Right lobe of liver (tissue), 6 donors: ENCODE measurements around the gene URB1. TPM values are rescaled to one million over a fixed set of nuclear protein-coding genes. Genes with fewer than 3 reads are reported as not detected.
A peak's percentile ranks its signal among the peaks of the same experiment; 100 is the strongest.

Source experiments
- ATAC-seq, 4 donors: fragments of 200-7000 bp; cut with Tn5 transposase; one replicate each; pipeline ENCODE4 v1.9.1; 2020; ENCODE audit warnings: mild to moderate bottlenecking in 4 of 4, moderate library complexity in 4 of 4
- DNase-seq, 3 donors: peaks; one replicate each; pipeline ENCODE4 v3.0.0-alpha.2; 2020
- H3K27ac ChIP-seq, 3 donors: fragments of 200-600 bp; one replicate each; pipeline ENCODE4 v1.8.0; 2022
- H3K27me3 ChIP-seq, 2 donors: fragments of 200-600 bp; one replicate each; pipeline ENCODE4 v1.8.0; 2022
- H3K36me3 ChIP-seq, 4 donors: fragments of 200-600 bp; sonication (generic) in 1 of 4; one replicate each; pipeline versions ENCODE4 v1.5.1 to v1.8.0; 2017 to 2022; ENCODE audit warnings: control low read depth in 1 of 4
- H3K4me1 ChIP-seq, 4 donors: fragments of 200-600 bp; sonication (generic) in 1 of 4; one replicate each; pipeline versions ENCODE4 v1.5.1 to v1.8.0; 2017 to 2022; ENCODE audit warnings: control low read depth in 1 of 4
- H3K4me3 ChIP-seq, 3 donors: fragments of 200-600 bp; one replicate each; pipeline ENCODE4 v1.8.0; 2022
- H3K9me3 ChIP-seq, 4 donors: fragments of 200-600 bp; sonication (generic) in 1 of 4; one replicate each; pipeline versions ENCODE4 v1.5.1 to v1.8.0; 2017 to 2022; ENCODE audit warnings: control low read depth in 1 of 4
- POLR2A ChIP-seq: fragments of 450-650 bp; IDR thresholded peaks from one replicate; pipeline ENCODE4 v1.6.1; 2017; ENCODE audit warnings: antibody characterized with exemption, mild to moderate bottlenecking
- WGBS: methylation state at CpG from one replicate; pipeline ENCODE4 v1.1.6; 2018; ENCODE audit warnings: low coverage, low lambda C conversion rate; ENCODE audit not compliant: insufficient coverage; ENCODE audit errors: missing lambda C conversion rate; 5-methylcytosine and 5-hydroxymethylcytosine counted together
- intact Hi-C, 2 donors: fragments of 100-400 bp; cut with DNase I; formaldehyde crosslinking; loops; one replicate each; pipeline versions ENCODE4 v1.11.2 to v1.14.1; 2022
- total RNA-seq, 6 experiments: library from RNA; depleted of rRNA in 2 of 6; stranded (reverse); fragments of >200 nt in 2 of 6; fragmentation: NEBNext Ultra II Directional in 3 of 6; extraction: Animal tissue kit (Norgen Biotek cat#: 25700) in 3 of 6; gene quantifications; one replicate each; pipeline versions ENCODE4 v1.1.0 to v1.2.4, GENCODE V29; 2016 to 2023
- TF ChIP-seq, protein P1 (sequence below), 4 donors: fragments of 200-600 bp in 3 of 4; fragments of 450-650 bp in 1 of 4; IDR thresholded peaks; one replicate each; pipeline versions ENCODE4 v1.5.1 to v1.8.0; 2016 to 2022; ENCODE audit warnings: antibody characterized with exemption in 4 of 4, mild to moderate bottlenecking in 2 of 4
- donor health status: DM: no; HTN: yes; CAD: no.
- donor health status: DM: no; HTN: no; CAD: no.
- donor health status: DM: no; HTN: no; CAD: no.
- donor health status: DM: no; HTN: yes; CAD: no.
- donor health status: DM: no; HTN: yes; CAD: no.

The URB1 gene
- total RNA-seq, 6 experiments from 2014 or later = 6.3 to 13.6 (median 9.8) TPM

DNA sequence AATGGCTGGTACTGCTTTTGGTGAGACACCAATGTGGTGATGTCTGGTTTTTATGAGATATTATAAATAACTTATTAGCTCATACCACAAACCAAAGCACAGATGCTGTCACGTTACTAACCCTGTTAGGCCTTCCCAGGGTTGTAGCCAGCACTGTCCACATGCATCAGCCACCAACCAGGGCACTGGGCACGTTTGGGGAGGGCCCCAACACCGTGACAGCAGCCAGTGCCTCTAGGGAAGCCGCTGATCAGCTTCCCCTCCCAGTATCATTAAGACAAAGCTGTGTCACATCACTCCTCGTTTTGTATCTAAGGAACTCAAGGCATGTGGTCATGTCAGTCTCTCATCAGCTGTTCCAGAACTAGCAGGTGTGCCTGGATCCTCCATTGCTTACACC is 13.9 kb downstream of the URB1 start:
- ATAC-seq (no peak), DNase-seq (no peak)
- no peaks in the 10 kb centered on the region for H3K4me1 ChIP-seq
- peaks cover 0 to 51% (median 20%) of the 10 kb centered on the region in 4 donors for H3K36me3 ChIP-seq
- intact Hi-C loops = no loop called here
- no peak overlapping the region for H3K4me3 ChIP-seq
- no peaks in the 10 kb centered on the region for H3K27me3 ChIP-seq
- no peak overlapping the region for H3K27ac ChIP-seq
- H3K9me3 ChIP-seq = no peaks in the 10 kb centered on the region
- TF ChIP-seq, protein P1, sequence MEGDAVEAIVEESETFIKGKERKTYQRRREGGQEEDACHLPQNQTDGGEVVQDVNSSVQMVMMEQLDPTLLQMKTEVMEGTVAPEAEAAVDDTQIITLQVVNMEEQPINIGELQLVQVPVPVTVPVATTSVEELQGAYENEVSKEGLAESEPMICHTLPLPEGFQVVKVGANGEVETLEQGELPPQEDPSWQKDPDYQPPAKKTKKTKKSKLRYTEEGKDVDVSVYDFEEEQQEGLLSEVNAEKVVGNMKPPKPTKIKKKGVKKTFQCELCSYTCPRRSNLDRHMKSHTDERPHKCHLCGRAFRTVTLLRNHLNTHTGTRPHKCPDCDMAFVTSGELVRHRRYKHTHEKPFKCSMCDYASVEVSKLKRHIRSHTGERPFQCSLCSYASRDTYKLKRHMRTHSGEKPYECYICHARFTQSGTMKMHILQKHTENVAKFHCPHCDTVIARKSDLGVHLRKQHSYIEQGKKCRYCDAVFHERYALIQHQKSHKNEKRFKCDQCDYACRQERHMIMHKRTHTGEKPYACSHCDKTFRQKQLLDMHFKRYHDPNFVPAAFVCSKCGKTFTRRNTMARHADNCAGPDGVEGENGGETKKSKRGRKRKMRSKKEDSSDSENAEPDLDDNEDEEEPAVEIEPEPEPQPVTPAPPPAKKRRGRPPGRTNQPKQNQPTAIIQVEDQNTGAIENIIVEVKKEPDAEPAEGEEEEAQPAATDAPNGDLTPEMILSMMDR (IDR thresholded peaks at IDR 0.05) = no peak
- TF ChIP-seq POLR2A = no peak
- WGBS = 83% methylated on average over 1 of the region's 5 CpGs

DNA sequence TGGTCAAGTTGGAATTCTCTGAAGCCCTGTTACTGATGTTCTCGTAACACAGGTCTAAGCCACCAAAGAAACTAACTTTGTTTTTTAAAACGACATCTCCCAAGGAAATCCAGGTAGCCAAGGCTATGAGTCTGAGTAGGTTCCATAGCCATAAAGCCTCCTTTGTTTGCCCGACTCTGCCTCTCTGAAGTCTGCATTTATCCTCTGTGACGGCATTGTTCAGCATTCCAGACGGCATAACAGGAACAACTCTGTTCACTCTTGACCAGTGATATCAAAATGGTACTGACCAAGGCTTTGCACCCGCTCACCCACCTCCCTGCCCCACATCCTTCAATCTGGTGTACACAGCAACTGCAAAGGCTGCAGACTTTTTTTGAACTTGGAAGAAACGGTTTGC is 14.8 kb downstream of the URB1 start:
- intact Hi-C loops = no loop called here
- no peak for DNase-seq
- no peak for TF ChIP-seq POLR2A
- TF ChIP-seq, protein P1 (IDR thresholded peaks at IDR 0.05) = no peak
- Histone ChIP-seq H3K27ac (no peak overlapping the region), H3K4me3 (no peak overlapping the region), H3K36me3 (peaks cover 0 to 47% (median 13%) of the 10 kb centered on the region in 4 donors), H3K27me3 (no peaks in the 10 kb centered on the region), H3K4me1 (no peaks in the 10 kb centered on the region), H3K9me3 (no peaks in the 10 kb centered on the region)
- 86% methylated on average over 4 of the region's 7 CpGs for WGBS
- ATAC-seq = no peak

DNA sequence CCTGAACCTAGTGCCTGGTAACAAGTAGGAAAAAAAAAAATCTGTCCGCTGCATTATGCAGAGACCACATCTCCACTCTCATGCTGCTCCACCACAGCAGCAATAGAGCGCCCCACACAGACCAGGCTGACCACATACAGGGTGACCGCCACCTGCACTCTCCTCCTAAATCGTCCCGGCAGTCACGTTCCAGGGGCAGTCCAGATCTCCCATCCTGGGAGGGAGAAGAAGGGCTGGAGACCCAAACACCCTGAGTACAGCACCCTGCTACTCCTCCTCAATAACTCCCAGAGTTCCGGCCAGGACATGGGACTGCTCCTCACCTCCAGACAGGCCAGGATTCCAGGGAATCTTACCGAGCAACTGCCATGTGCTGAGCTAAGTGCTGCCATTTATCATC is 15.3 kb downstream of the URB1 start:
- 86% methylated on average over 1 of the region's 8 CpGs for WGBS
- H3K27me3 ChIP-seq = no peaks in the 10 kb centered on the region
- intact Hi-C loops = no loop called here
- no peak for ATAC-seq
- H3K4me1 ChIP-seq = no peaks in the 10 kb centered on the region
- H3K27ac ChIP-seq = no peak overlapping the region
- no peak overlapping the region for H3K4me3 ChIP-seq
- TF ChIP-seq, protein P1 (IDR thresholded peaks at IDR 0.05) = no peak
- TF ChIP-seq POLR2A = no peak
- peaks cover 0 to 44% (median 10%) of the 10 kb centered on the region in 4 donors for H3K36me3 ChIP-seq
- DNase-seq = no peak
- H3K9me3 ChIP-seq = no peaks in the 10 kb centered on the region

DNA sequence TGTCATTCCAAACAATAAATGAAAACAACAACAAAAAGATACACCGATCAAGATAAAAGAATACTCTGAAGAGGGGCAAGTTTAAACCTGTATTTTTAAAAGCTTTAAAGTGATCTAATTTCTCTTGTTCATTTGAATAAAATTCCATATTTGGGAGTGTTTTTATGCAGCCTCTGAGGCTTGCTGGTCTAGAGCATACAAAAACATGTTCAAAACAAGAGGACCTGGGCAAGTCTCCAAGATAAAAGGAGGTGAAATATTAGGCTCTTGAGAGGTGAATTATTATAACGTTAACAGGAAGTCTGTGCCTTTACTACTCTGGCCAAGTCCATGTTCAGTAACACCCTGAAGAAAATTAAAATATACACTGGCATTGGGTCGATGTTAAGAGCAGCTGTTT is 20.1 kb downstream of the URB1 start:
- ATAC-seq = no peak
- intact Hi-C loops = no loop called here
- H3K4me3 ChIP-seq = no peak overlapping the region
- no peak overlapping the region for H3K27ac ChIP-seq
- TF ChIP-seq, protein P1 (IDR thresholded peaks at IDR 0.05) = no peak
- TF ChIP-seq POLR2A = no peak
- 56% methylated on average over 3 of the region's 3 CpGs for WGBS
- H3K4me1 ChIP-seq = no peaks in the 10 kb centered on the region
- peaks cover 0 to 48% (median 6%) of the 10 kb centered on the region in 4 donors for H3K36me3 ChIP-seq
- no peaks in the 10 kb centered on the region for H3K9me3 ChIP-seq
- DNase-seq = no peak
- no peaks in the 10 kb centered on the region for H3K27me3 ChIP-seq

DNA sequence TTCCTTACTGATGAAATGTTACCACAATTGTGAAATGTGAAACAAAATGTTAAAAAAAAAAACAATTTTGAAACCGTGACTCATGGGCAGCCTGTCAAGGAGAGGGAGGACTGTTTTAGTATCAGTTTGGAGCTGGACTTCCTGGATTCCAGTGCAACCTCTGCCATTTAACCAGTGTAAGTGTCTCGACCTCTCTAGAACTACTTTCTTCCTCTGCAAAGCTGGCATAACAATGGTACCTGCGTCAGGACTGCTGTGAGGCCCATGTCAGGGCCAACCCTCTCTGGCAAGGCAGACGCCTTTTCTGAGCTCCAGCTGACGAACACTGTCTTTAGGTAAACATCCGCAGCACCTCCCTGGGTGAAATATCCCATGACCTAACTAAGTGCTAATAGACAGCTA is 20.9 kb downstream of the URB1 start:
- peak in 1 of 3 donors; percentile 12 for DNase-seq
- no peak overlapping the region for H3K27ac ChIP-seq
- no peak overlapping the region for H3K4me3 ChIP-seq
- H3K9me3 ChIP-seq = no peaks in the 10 kb centered on the region
- intact Hi-C loops = no loop called here
- no peaks in the 10 kb centered on the region for H3K4me1 ChIP-seq
- H3K36me3 ChIP-seq = peaks cover 0 to 53% (median 5%) of the 10 kb centered on the region in 4 donors
- peak in 3 of 4 donors; percentile 25 to 60 (median 36) for ATAC-seq
- WGBS = 33% methylated on average over 1 of the region's 6 CpGs
- TF ChIP-seq POLR2A = no peak
- TF ChIP-seq, protein P1 (IDR thresholded peaks at IDR 0.05) = no peak
- no peaks in the 10 kb centered on the region for H3K27me3 ChIP-seq
